Fibroblast of the aortic adventitia (primary cell): Measurements from ENCODE around the gene EPB41L4B. TPM values are rescaled to one million over a fixed set of nuclear protein-coding genes. Genes with fewer than 3 reads are reported as not detected.
A peak's percentile ranks its signal among the peaks of the same experiment; 100 is the strongest.

Experiments
- DNase-seq: peaks from one replicate; pipeline ENCODE4 v3.0.0-alpha.2; 2010; ENCODE audit warnings: low read depth
- H3K4me3 ChIP-seq: 2 replicates; pipeline ENCODE4 v1.5.1; 2011; ENCODE audit warnings: low read depth, mild to moderate bottlenecking, control low read depth, low read length, moderate library complexity
- CTCF ChIP-seq: IDR thresholded peaks from 2 replicates; pipeline ENCODE4 v1.5.1; 2011; ENCODE audit warnings: mild to moderate bottlenecking, low read length, control low read depth, inconsistent platforms; ENCODE audit not compliant: insufficient read depth
- total RNA-seq: library from RNA; depleted of rRNA; stranded (reverse); fragments of >200 nt; gene quantifications from 2 replicates; pipeline ENCODE4 v1.2.3, GENCODE V29; 2012; ENCODE audit warnings: low replicate concordance

Gene EPB41L4B
- total RNA-seq, 1 donor, result 1.8 TPM

DNA sequence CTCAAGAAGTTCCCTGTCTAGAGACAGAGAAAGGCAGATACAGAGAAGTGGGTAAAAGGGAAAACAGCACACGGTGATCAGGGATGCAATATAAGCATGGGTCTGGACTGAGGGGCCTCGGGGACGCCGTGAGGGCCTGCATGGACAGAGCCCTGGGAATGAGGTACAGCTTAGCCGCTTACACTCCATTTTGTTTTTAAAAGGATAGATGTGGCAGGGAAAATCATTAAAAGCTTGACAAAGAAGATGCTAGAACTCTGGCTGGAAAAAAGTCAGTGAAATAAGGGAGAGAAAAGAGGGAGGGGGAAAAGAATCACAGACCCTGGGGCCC lies 69.1 kb downstream of the EPB41L4B start:
- no peak overlapping the region for H3K4me3 ChIP-seq

GRCh38 chr9:109251080-109251775 lies 69.6 kb downstream of the EPB41L4B start:
- TF ChIP-seq CTCF, result no peak
- H3K4me3 ChIP-seq, result no peak overlapping the region
- peak; percentile 29 for DNase-seq

More for the DNA sequence above, 69.1 kb downstream of the EPB41L4B start:
- no peak for TF ChIP-seq CTCF
- DNase-seq, result no peak

- DNase-seq, result no peak
- no peak overlapping the region for H3K4me3 ChIP-seq
- TF ChIP-seq CTCF, result no peak
These were observed 70.1 kb downstream of the EPB41L4B start for GRCh38 chr9:109250771-109251079.

DNA sequence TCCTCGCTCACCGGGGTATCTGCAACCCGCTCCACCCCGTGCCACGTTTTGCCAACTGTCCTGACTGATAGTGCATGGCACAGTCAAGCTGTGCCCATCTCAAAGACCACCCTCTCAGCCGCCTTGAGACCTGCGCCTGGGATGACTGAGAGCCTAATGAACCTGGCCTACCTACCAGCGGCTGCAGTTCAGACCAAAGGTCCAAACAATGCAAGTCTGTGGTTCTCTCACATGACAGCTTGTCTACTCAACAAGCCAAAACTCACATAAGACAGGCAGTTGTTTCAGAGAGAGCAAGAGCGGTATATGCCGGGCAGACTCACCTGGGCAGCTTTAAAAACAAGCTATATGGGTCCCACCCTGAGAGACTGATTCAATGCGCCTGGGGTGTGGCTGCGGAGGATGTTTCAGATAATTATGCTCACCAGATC lies 70.5 kb downstream of the EPB41L4B start:
- H3K4me3 ChIP-seq, result no peak overlapping the region
- TF ChIP-seq CTCF, result no peak
- DNase-seq, result no peak

- no peak overlapping the region for H3K4me3 ChIP-seq
- no peak for TF ChIP-seq CTCF
- DNase-seq, result no peak
These were observed 71.2 kb downstream of the EPB41L4B start for GRCh38 chr9:109249615-109250014.

GRCh38 chr9:109248133-109248581 lies 72.7 kb downstream of the EPB41L4B start:
- no peak for TF ChIP-seq CTCF
- H3K4me3 ChIP-seq, result no peak overlapping the region
- DNase-seq, result peak; percentile 11

DNA sequence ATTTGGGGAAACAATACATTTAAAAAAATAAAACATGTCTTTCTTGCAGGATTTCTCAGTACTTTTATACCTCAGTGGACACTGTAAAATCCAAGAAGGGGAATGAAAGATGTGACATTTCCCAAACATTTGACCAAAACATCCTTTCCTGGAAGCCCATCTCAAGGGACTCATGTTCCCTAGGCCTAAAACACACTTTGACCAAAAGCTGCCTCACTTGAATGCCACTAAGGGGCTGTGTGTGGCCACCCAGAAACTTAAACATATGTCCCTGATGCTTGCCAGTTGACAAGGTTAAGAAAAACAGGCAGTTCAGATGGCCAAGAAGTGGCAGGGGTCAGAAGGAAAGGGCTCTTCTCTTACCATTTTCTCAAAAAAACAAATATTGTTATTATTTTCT lies 73.6 kb downstream of the EPB41L4B start:
- H3K4me3 ChIP-seq, result no peak overlapping the region
- TF ChIP-seq CTCF, result no peak
- no peak for DNase-seq
